Stimulated activated CD4-positive, alpha-beta T cell treated with anti-CD3 and anti-CD28 coated beads, TNF-alpha, amount 100 ng/mL, for 4 hours (primary cell): ENCODE results near the gene RNF2.
"Not testable (repeated sequence)": the region's sequence is repeated elsewhere in the genome, so short reads cannot be mapped to it uniquely, and the experiment has no call there.

Experiments
- DNase-seq, 3 experiments: peaks; one replicate each; pipeline ENCODE4 v3.0.0-alpha.2; 2020; ENCODE audit warnings: low read depth in 3 of 3

RNF2 gene

GRCh38 chr1:185050823-185051451 is 5.6 kb downstream of the RNF2 start:
- DNase-seq: no peak

- DNase-seq: no peak
These were observed 7.8 kb downstream of the RNF2 start for GRCh38 chr1:185053204-185053603.

GRCh38 chr1:185054365-185055060 is 9.2 kb downstream of the RNF2 start:
- no peak for DNase-seq

GRCh38 chr1:185058110-185058509 is 12.8 kb downstream of the RNF2 start:
- no peak for DNase-seq

- DNase-seq: no peak
These were observed 13.5 kb downstream of the RNF2 start for GRCh38 chr1:185058876-185059275.

- no peak for DNase-seq
These were observed 14.7 kb downstream of the RNF2 start for GRCh38 chr1:185059950-185060571.

- no peak for DNase-seq
These were observed 17.5 kb downstream of the RNF2 start for GRCh38 chr1:185062710-185063370.

- no peak for DNase-seq
These were observed 18.4 kb downstream of the RNF2 start for GRCh38 chr1:185063719-185064118.

- not testable (repeated sequence) for DNase-seq
These were observed 19.6 kb downstream of the RNF2 start for GRCh38 chr1:185065006-185065405.

- no peak for DNase-seq
These were observed 20.8 kb downstream of the RNF2 start for GRCh38 chr1:185066181-185066580.

- DNase-seq: no peak
These were observed 23.0 kb downstream of the RNF2 start for GRCh38 chr1:185068341-185068740.

GRCh38 chr1:185069202-185069772 is 23.9 kb downstream of the RNF2 start:
- no peak for DNase-seq

GRCh38 chr1:185070051-185070450 is 24.7 kb downstream of the RNF2 start:
- no peak for DNase-seq

GRCh38 chr1:185073725-185074124 is 28.4 kb downstream of the RNF2 start:
- no peak for DNase-seq

GRCh38 chr1:185074307-185074706 is 28.9 kb downstream of the RNF2 start:
- DNase-seq: no peak

GRCh38 chr1:185075476-185075875 is 30.1 kb downstream of the RNF2 start:
- DNase-seq: no peak

GRCh38 chr1:185077374-185077773 is 32.0 kb downstream of the RNF2 start:
- no peak for DNase-seq

GRCh38 chr1:185080422-185080821 is 35.1 kb downstream of the RNF2 start:
- no peak for DNase-seq

- DNase-seq: no peak
These were observed 38.5 kb downstream of the RNF2 start for GRCh38 chr1:185083818-185084217.

- no peak for DNase-seq
These were observed 41.7 kb downstream of the RNF2 start for GRCh38 chr1:185087101-185087500.

GRCh38 chr1:185087746-185088145 is 42.4 kb downstream of the RNF2 start:
- DNase-seq: no peak

- DNase-seq: no peak
These were observed 46.1 kb downstream of the RNF2 start for GRCh38 chr1:185091480-185091879.
